SK-N-SH treated with all-trans-retinoic acid at 6 μM for 48 hours (cell line): ENCODE measurements around the gene ATP6V0E1.

Source experiments
- ATAC-seq: fragments of 200-7000 bp; cut with Tn5 transposase; 3 replicates; pipeline ENCODE4 v1.9.1; 2020; ENCODE audit warnings: mild to moderate bottlenecking, moderate library complexity
- ARNTL ChIP-seq: fragments of 450-650 bp; formaldehyde crosslinking; IDR thresholded peaks from 2 replicates; pipeline ENCODE4 v1.5.0; 2020; ENCODE audit warnings: low read depth, mild to moderate bottlenecking, moderate library complexity, borderline replicate concordance
- BACH2 ChIP-seq: fragments of 250-450 bp; sonication (Bioruptor Pico); IDR thresholded peaks from 2 replicates; pipeline ENCODE4 v1.9.0; 2021; ENCODE audit warnings: mild to moderate bottlenecking, borderline replicate concordance
- CSDC2 ChIP-seq: fragments of 250-450 bp; sonication (Bioruptor Pico); IDR thresholded peaks from 2 replicates; pipeline ENCODE4 v1.5.0; 2020; ENCODE audit warnings: mild to moderate bottlenecking, moderate library complexity
- GLIS3 ChIP-seq: fragments of 250-450 bp; sonication (Bioruptor Pico); IDR thresholded peaks from 2 replicates; pipeline ENCODE4 v1.5.0; 2020; ENCODE audit warnings: mild to moderate bottlenecking, moderate library complexity
- ISL1 ChIP-seq: fragments of 250-450 bp; sonication (Bioruptor Pico); IDR thresholded peaks from 2 replicates; pipeline ENCODE4 v2.1.2; 2022; ENCODE audit warnings: mild to moderate bottlenecking, moderate library complexity
- OSR1 ChIP-seq: fragments of 250-450 bp; sonication (Bioruptor Pico); IDR thresholded peaks from 2 replicates; pipeline ENCODE4 v1.8.0; 2022; ENCODE audit warnings: moderate library complexity, mild to moderate bottlenecking, inconsistent platforms
- PATZ1 ChIP-seq: fragments of 250-450 bp; sonication (Bioruptor Pico); IDR thresholded peaks from 2 replicates; pipeline ENCODE4 v1.8.0; 2020; ENCODE audit warnings: mild to moderate bottlenecking, moderate library complexity, borderline replicate concordance
- POU6F1 ChIP-seq: fragments of 250-450 bp; sonication (Bioruptor Pico); IDR thresholded peaks from 2 replicates; pipeline ENCODE4 v1.8.0; 2021; ENCODE audit warnings: low read depth, mild to moderate bottlenecking, moderate library complexity, borderline replicate concordance
- PPARA ChIP-seq: fragments of 250-450 bp; sonication (Bioruptor Pico); IDR thresholded peaks from 2 replicates; pipeline ENCODE4 v1.5.0; 2020; ENCODE audit warnings: mild to moderate bottlenecking, borderline replicate concordance
- RARB ChIP-seq: fragments of 250-450 bp; sonication (Bioruptor Pico); IDR thresholded peaks from 2 replicates; pipeline ENCODE4 v1.8.0; 2021; ENCODE audit warnings: mild to moderate bottlenecking, moderate library complexity
- TCF4 ChIP-seq: fragments of 250-450 bp; sonication (Bioruptor Pico); IDR thresholded peaks from 2 replicates; pipeline ENCODE4 v1.8.0; 2021; ENCODE audit warnings: mild to moderate bottlenecking, moderate library complexity, borderline replicate concordance
- TSHZ2 ChIP-seq: fragments of 250-450 bp; sonication (Bioruptor Pico); IDR thresholded peaks from 2 replicates; pipeline ENCODE4 v1.5.0; 2020; ENCODE audit warnings: mild to moderate bottlenecking, moderate library complexity
- ZC3H10 ChIP-seq: fragments of 250-450 bp; sonication (Bioruptor Pico); IDR thresholded peaks from 2 replicates; pipeline ENCODE4 v1.5.1; 2021; ENCODE audit warnings: mild to moderate bottlenecking, moderate library complexity
- ZFP3 ChIP-seq: fragments of 250-450 bp; sonication (Bioruptor Pico); IDR thresholded peaks from 2 replicates; pipeline ENCODE4 v1.5.0; 2020; ENCODE audit warnings: mild to moderate bottlenecking, moderate library complexity
- ZFP30 ChIP-seq: fragments of 450-650 bp; formaldehyde crosslinking; IDR thresholded peaks from 2 replicates; pipeline ENCODE4 v1.5.0; 2022; ENCODE audit warnings: mild to moderate bottlenecking, moderate library complexity
- ZNF565 ChIP-seq: fragments of 450-650 bp; formaldehyde crosslinking; conservative IDR thresholded peaks from 2 replicates; pipeline ENCODE4 v1.5.0; 2020; ENCODE audit warnings: low read depth, mild to moderate bottlenecking, moderate library complexity
- ZNF70 ChIP-seq: fragments of 450-650 bp; formaldehyde crosslinking; IDR thresholded peaks from 2 replicates; pipeline ENCODE4 v1.5.0; 2020; ENCODE audit warnings: mild to moderate bottlenecking, moderate library complexity
- ZNF8 ChIP-seq: fragments of 450-650 bp; formaldehyde crosslinking; IDR thresholded peaks from 2 replicates; pipeline ENCODE4 v1.5.0; 2020; ENCODE audit warnings: mild to moderate bottlenecking, moderate library complexity
- TF ChIP-seq, protein P1 (sequence below): fragments of 250-450 bp; sonication (Bioruptor Pico); IDR thresholded peaks from 2 replicates; pipeline ENCODE4 v1.5.1; 2020; ENCODE audit warnings: low read depth, mild to moderate bottlenecking, moderate library complexity
- TF ChIP-seq, protein P2 (sequence below): fragments of 250-450 bp; sonication (Bioruptor Pico); IDR thresholded peaks from 2 replicates; pipeline ENCODE4 v1.5.1; 2021; ENCODE audit warnings: mild to moderate bottlenecking, moderate library complexity

ATP6V0E1 gene

GRCh38 chr5:172971482-172971881 lies 12.1 kb upstream of the ATP6V0E1 start:
- TF ChIP-seq ZFP30 (CRISPR knock-in tag) (no peak), ZNF70 (no peak), TSHZ2 (CRISPR knock-in tag) (no peak), PPARA (CRISPR knock-in tag) (no peak), ZNF8 (no peak), BACH2 (CRISPR knock-in tag) (no peak), CSDC2 (CRISPR knock-in tag) (no peak), ZNF565 (no peak), RARB (CRISPR knock-in tag) (no peak), GLIS3 (CRISPR knock-in tag) (no peak), ARNTL (CRISPR knock-in tag) (no peak), ZC3H10 (CRISPR knock-in tag) (no peak), ZFP3 (CRISPR knock-in tag) (no peak), OSR1 (no peak), POU6F1 (CRISPR knock-in tag) (no peak), TCF4 (no peak)
- TF ChIP-seq, protein P1, sequence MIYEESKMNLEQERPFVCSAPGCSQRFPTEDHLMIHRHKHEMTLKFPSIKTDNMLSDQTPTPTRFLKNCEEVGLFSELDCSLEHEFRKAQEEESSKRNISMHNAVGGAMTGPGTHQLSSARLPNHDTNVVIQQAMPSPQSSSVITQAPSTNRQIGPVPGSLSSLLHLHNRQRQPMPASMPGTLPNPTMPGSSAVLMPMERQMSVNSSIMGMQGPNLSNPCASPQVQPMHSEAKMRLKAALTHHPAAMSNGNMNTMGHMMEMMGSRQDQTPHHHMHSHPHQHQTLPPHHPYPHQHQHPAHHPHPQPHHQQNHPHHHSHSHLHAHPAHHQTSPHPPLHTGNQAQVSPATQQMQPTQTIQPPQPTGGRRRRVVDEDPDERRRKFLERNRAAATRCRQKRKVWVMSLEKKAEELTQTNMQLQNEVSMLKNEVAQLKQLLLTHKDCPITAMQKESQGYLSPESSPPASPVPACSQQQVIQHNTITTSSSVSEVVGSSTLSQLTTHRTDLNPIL (CRISPR knock-in tag): no peak
- no peak for ATAC-seq

DNA sequence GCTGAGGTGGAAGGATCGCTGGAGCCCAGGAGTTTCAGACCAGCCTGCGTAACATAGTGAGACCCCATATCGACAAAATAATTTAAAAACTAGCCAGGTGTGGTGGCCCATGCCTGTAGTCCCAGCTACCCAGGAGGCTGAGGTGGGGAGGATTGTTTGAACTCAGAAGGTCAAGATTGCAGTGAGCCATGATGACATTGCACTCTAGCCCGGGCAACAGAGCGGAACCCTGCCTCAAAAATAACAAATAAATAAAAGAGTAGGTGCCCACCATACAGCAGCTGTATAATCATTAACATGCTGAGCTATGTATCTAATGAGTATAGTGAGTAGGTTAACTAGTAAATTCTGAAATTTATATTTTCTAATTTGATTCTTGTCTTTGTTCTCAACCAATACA lies 11.0 kb upstream of the ATP6V0E1 start:
- TF ChIP-seq ZFP30 (CRISPR knock-in tag) (no peak), ZNF8 (no peak), RARB (CRISPR knock-in tag) (no peak), PATZ1 (CRISPR knock-in tag) (no peak), OSR1 (no peak), ISL1 (CRISPR knock-in tag) (no peak)
- no peak for ATAC-seq

GRCh38 chr5:172973127-172973916 lies 10.2 kb upstream of the ATP6V0E1 start:
- peak; percentile 60 for ATAC-seq
- TF ChIP-seq BACH2 (CRISPR knock-in tag): no peak
- TF ChIP-seq, protein P2, sequence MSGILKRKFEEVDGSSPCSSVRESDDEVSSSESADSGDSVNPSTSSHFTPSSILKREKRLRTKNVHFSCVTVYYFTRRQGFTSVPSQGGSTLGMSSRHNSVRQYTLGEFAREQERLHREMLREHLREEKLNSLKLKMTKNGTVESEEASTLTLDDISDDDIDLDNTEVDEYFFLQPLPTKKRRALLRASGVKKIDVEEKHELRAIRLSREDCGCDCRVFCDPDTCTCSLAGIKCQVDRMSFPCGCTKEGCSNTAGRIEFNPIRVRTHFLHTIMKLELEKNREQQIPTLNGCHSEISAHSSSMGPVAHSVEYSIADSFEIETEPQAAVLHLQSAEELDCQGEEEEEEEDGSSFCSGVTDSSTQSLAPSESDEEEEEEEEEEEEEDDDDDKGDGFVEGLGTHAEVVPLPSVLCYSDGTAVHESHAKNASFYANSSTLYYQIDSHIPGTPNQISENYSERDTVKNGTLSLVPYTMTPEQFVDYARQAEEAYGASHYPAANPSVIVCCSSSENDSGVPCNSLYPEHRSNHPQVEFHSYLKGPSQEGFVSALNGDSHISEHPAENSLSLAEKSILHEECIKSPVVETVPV (CRISPR knock-in tag): no peak
- no peak for TF ChIP-seq POU6F1 (CRISPR knock-in tag)
- no peak for TF ChIP-seq GLIS3 (CRISPR knock-in tag)
- TF ChIP-seq ARNTL (CRISPR knock-in tag): no peak
- no peak for TF ChIP-seq PATZ1 (CRISPR knock-in tag)
- TF ChIP-seq TCF4: no peak
- no peak for TF ChIP-seq TSHZ2 (CRISPR knock-in tag)
- TF ChIP-seq CSDC2 (CRISPR knock-in tag): no peak
- TF ChIP-seq PPARA (CRISPR knock-in tag): no peak
